CD4-positive, alpha-beta T cell (primary cell): ENCODE measurements around the gene DNMT3L. TPM values are rescaled to one million over a fixed set of nuclear protein-coding genes. Genes with fewer than 3 reads are reported as not detected.

ENCODE experiments used
- ATAC-seq: fragments of 200-7000 bp; cut with Tn5 transposase; one replicate; pipeline ENCODE4 v1.10.0; 2022; ENCODE audit warnings: mild to moderate bottlenecking; ENCODE audit not compliant: poor library complexity
- CTCF ChIA-PET: fragments of 350-600 bp; sonication (Branson Sonifier 250); formaldehyde crosslinking; loops from one replicate; lab custom pipeline; 2021; ENCODE audit warnings: antibody characterized with exemption, inconsistent platforms; lab: Charles Lee
- POLR2A ChIA-PET: fragments of 350-600 bp; sonication (Branson Sonifier 250); formaldehyde crosslinking; loops from one replicate; lab custom pipeline; 2021; ENCODE audit warnings: antibody characterized with exemption, inconsistent platforms; lab: Charles Lee
- DNase-seq, 14 experiments: peaks; one replicate each; pipeline ENCODE4 v3.0.0-alpha.2; 2013 to 2020; ENCODE audit warnings: mixed read lengths in 2 of 14
- H3K27ac ChIP-seq, 2 donors: one replicate each; pipeline versions ENCODE4 v1.5.1 to v1.7.0; 2013; ENCODE audit warnings: low read length in 2 of 2, low read depth in 1 of 2, mild to moderate bottlenecking in 1 of 2
- H3K27me3 ChIP-seq, 2 experiments: 1 replicate in 1 of 2; 2 replicates in 1 of 2; pipeline versions ENCODE4 v1.6.1 to v1.7.0; 2013; ENCODE audit warnings: low read length in 2 of 2, control low read depth in 1 of 2, mild to moderate bottlenecking in 1 of 2, moderate library complexity in 1 of 2; ENCODE audit not compliant: insufficient read depth in 2 of 2, control insufficient read depth in 1 of 2
- H3K36me3 ChIP-seq: one replicate; pipeline ENCODE4 v1.6.1; 2013; ENCODE audit warnings: low read length, control low read depth; ENCODE audit not compliant: insufficient read depth
- H3K4me1 ChIP-seq: one replicate; pipeline ENCODE4 v1.6.1; 2013; ENCODE audit warnings: low read length, control low read depth; ENCODE audit not compliant: insufficient read depth
- H3K4me3 ChIP-seq: one replicate; pipeline ENCODE4 v1.5.1; 2013; ENCODE audit warnings: mild to moderate bottlenecking, low read length, moderate library complexity
- H3K9me3 ChIP-seq, 2 experiments: 1 replicate in 1 of 2; 2 replicates in 1 of 2; pipeline versions ENCODE4 v1.6.1 to v1.7.0; 2013; ENCODE audit warnings: low read length in 2 of 2, mild to moderate bottlenecking in 2 of 2, control low read depth in 1 of 2, moderate library complexity in 1 of 2; ENCODE audit not compliant: control insufficient read depth in 1 of 2, insufficient read depth in 1 of 2
- H3K27ac Mint-ChIP-seq: one replicate; pipeline ENCODE4 v1.8.0; 2020; ENCODE audit warnings: mixed read lengths
- H3K27me3 Mint-ChIP-seq: one replicate; pipeline ENCODE4 v1.8.0; 2021; ENCODE audit warnings: mixed read lengths
- H3K36me3 Mint-ChIP-seq: one replicate; pipeline ENCODE4 v1.8.0; 2021; ENCODE audit warnings: low read depth, mixed read lengths
- H3K4me1 Mint-ChIP-seq: one replicate; pipeline ENCODE4 v1.8.0; 2021; ENCODE audit warnings: low read depth, mixed read lengths
- H3K4me3 Mint-ChIP-seq: one replicate; pipeline ENCODE4 v1.8.0; 2020; ENCODE audit warnings: mild to moderate bottlenecking, mixed read lengths
- H3K9me3 Mint-ChIP-seq: one replicate; pipeline ENCODE4 v1.8.0; 2020; ENCODE audit warnings: mixed read lengths
- CTCF ChIP-seq: fragments of 200-600 bp; IDR thresholded peaks from one replicate; pipeline ENCODE4 v1.8.0; 2022; ENCODE audit warnings: antibody characterized with exemption, mild to moderate bottlenecking
- intact Hi-C, 2 experiments: fragments of 100-400 bp; cut with DNase I in 1 of 2; cut with micrococcal nuclease in 1 of 2; formaldehyde crosslinking; loops; one replicate each; pipeline versions ENCODE4 v1.15.1 to v1.9.0; 2023 to 2025; cut with DNase I, micrococcal nuclease
- total RNA-seq, 174 experiments: library from RNA in 2 of 174; stranded (reverse) in 2 of 174; gene quantifications; one replicate each; pipeline ENCODE4 v1.2.3 and lab custom pipeline; 2021 to 2026

Gene DNMT3L
- total RNA-seq, 2 experiments from 2014 or later = not detected

GRCh38 chr21:44301141-44301540 is 39.4 kb upstream of the DNMT3L start:
- ChIA-PET CTCF (no interaction called here), POLR2A (interaction anchor here (0.6 to 2.0 kb wide), 2 partner anchors 29 to 37 kb away, joined by 3 to 10 read pairs; partner anchors contain the start of gene CFAP410)
- ATAC-seq (no peak), DNase-seq (no peak)
- H3K36me3 Mint-ChIP-seq = peaks cover 6% of the 10 kb centered on the region
- no peaks in the 10 kb centered on the region for H3K27me3 Mint-ChIP-seq
- H3K27ac Mint-ChIP-seq = peak overlapping the region; percentile 83
- Histone ChIP-seq H3K27ac (peak overlapping the region; percentile 1 to 9), H3K4me1 (peaks cover 81% of the 10 kb centered on the region), H3K36me3 (peaks cover 12% of the 10 kb centered on the region), H3K9me3 (no peaks in the 10 kb centered on the region), H3K27me3 (no peaks in the 10 kb centered on the region), H3K4me3 (peak overlapping the region; percentile 69)
- TF ChIP-seq CTCF = no peak
- intact Hi-C loops = loop anchor here in 1 of 2 experiments (2.0 to 5.0 kb wide), 2 partner anchors 36 to 51 kb away; partner anchors contain the start of gene TRPM2
- peaks cover 52% of the 10 kb centered on the region for H3K4me1 Mint-ChIP-seq
- H3K4me3 Mint-ChIP-seq = peak overlapping the region; percentile 92
- no peaks in the 10 kb centered on the region for H3K9me3 Mint-ChIP-seq

- CTCF ChIA-PET = no interaction called here
- peak overlapping the region; percentile 85 for H3K4me3 Mint-ChIP-seq
- H3K4me3 ChIP-seq = peak overlapping the region; percentile 69
Observed at GRCh38 chr21:44300262-44300959, 38.7 kb upstream of the DNMT3L start.

More at GRCh38 chr21:44300262-44300959, 38.7 kb upstream of the DNMT3L start:
- Mint-ChIP-seq H3K4me1 (peaks cover 53% of the 10 kb centered on the region), H3K27ac (peak overlapping the region; percentile 83), H3K9me3 (no peaks in the 10 kb centered on the region), H3K27me3 (no peaks in the 10 kb centered on the region), H3K36me3 (peaks cover 6% of the 10 kb centered on the region)
- H3K27ac ChIP-seq = peak overlapping the region; percentile 1 to 9
- ATAC-seq = peak; percentile 35
- intact Hi-C loops = loop anchor here in 1 of 2 experiments (2.0 to 5.0 kb wide), 2 partner anchors 36 to 52 kb away; partner anchors contain the start of gene TRPM2
- peak in 13 of 14 experiments; percentile 30 to 75 (median 58) for DNase-seq
- no peaks in the 10 kb centered on the region for H3K9me3 ChIP-seq
- POLR2A ChIA-PET = interaction anchor here (0.6 to 2.0 kb wide), 2 partner anchors 30 to 38 kb away, joined by 3 to 10 read pairs; partner anchors contain the start of gene CFAP410
- H3K4me1 ChIP-seq = peaks cover 83% of the 10 kb centered on the region
- peaks cover 8% of the 10 kb centered on the region for H3K36me3 ChIP-seq
- TF ChIP-seq CTCF = no peak
- H3K27me3 ChIP-seq = no peaks in the 10 kb centered on the region
